Loucy (cell line): ENCODE measurements around the gene HOXD4.

Experiments
- H2AFZ ChIP-seq: fragments of 200-600 bp; sonication (generic); 2 replicates; pipeline ENCODE4 v1.6.0; 2016; ENCODE audit warnings: antibody characterized with exemption, mild to moderate bottlenecking, low read length, moderate library complexity
- H3F3A ChIP-seq: fragments of 200-600 bp; 2 replicates; pipeline ENCODE4 v1.6.0; 2016; ENCODE audit warnings: antibody characterized with exemption, low read depth, mild to moderate bottlenecking
- H3K27me3 ChIP-seq: fragments of 200-600 bp; sonication (generic); 2 replicates; pipeline ENCODE4 v1.6.1; 2014; ENCODE audit warnings: low read length, mild to moderate bottlenecking; ENCODE audit not compliant: insufficient read depth, poor library complexity, severe bottlenecking
- H3K36me3 ChIP-seq: fragments of 200-600 bp; sonication (generic); 2 replicates; pipeline ENCODE4 v1.6.1; 2016; ENCODE audit warnings: low read length; ENCODE audit not compliant: insufficient read depth
- H3K4me1 ChIP-seq: fragments of 200-600 bp; sonication (generic); 2 replicates; pipeline ENCODE4 v1.5.1; 2014; ENCODE audit warnings: low read length, mild to moderate bottlenecking; ENCODE audit not compliant: insufficient read depth, poor library complexity, severe bottlenecking
- H3K4me2 ChIP-seq: fragments of 200-600 bp; sonication (generic); 2 replicates; pipeline ENCODE4 v1.6.0; 2014; ENCODE audit warnings: antibody characterized with exemption, low read length, low read depth, mild to moderate bottlenecking; ENCODE audit not compliant: poor library complexity, severe bottlenecking
- H3K4me3 ChIP-seq: fragments of 200-600 bp; sonication (generic); 2 replicates; pipeline ENCODE4 v1.5.1; 2014; ENCODE audit warnings: low read length, mild to moderate bottlenecking, mixed read lengths; ENCODE audit not compliant: poor library complexity, severe bottlenecking
- H3K79me2 ChIP-seq: fragments of 200-600 bp; sonication (generic); 2 replicates; pipeline ENCODE4 v1.6.1; 2014; ENCODE audit warnings: low read length; ENCODE audit not compliant: insufficient read depth
- H3K9ac ChIP-seq: fragments of 200-600 bp; sonication (generic); 2 replicates; pipeline ENCODE4 v1.6.0; 2014; ENCODE audit warnings: mild to moderate bottlenecking, low read depth, low read length, moderate library complexity; ENCODE audit not compliant: poor library complexity, severe bottlenecking
- H3K9me2 ChIP-seq: fragments of 200-600 bp; sonication (generic); replicated peaks from 2 replicates; pipeline ENCODE4 v1.6.1; 2016; ENCODE audit warnings: low read depth, low read length, mixed read lengths
- H3K9me3 ChIP-seq: fragments of 200-600 bp; sonication (generic); 2 replicates; pipeline ENCODE4 v1.6.1; 2014; ENCODE audit warnings: mild to moderate bottlenecking, antibody characterized with exemption, low read length, low read depth; ENCODE audit not compliant: insufficient read depth
- H4K20me1 ChIP-seq: fragments of 200-600 bp; sonication (generic); 2 replicates; pipeline ENCODE4 v1.6.0; 2014; ENCODE audit warnings: antibody characterized with exemption, low read length, mild to moderate bottlenecking; ENCODE audit not compliant: insufficient read depth, poor library complexity, severe bottlenecking
- EZH2phosphoT487 ChIP-seq: fragments of 200-600 bp; IDR thresholded peaks from 2 replicates; pipeline ENCODE4 v1.6.1; 2018; ENCODE audit warnings: antibody characterized with exemption, mild to moderate bottlenecking, moderate library complexity, borderline replicate concordance
- TF ChIP-seq, protein P1 (sequence below): fragments of 200-600 bp; sonication (generic); conservative IDR thresholded peaks from 2 replicates; pipeline ENCODE4 v1.5.1; 2014; ENCODE audit warnings: mild to moderate bottlenecking, antibody characterized with exemption, low read length

Gene HOXD4

DNA sequence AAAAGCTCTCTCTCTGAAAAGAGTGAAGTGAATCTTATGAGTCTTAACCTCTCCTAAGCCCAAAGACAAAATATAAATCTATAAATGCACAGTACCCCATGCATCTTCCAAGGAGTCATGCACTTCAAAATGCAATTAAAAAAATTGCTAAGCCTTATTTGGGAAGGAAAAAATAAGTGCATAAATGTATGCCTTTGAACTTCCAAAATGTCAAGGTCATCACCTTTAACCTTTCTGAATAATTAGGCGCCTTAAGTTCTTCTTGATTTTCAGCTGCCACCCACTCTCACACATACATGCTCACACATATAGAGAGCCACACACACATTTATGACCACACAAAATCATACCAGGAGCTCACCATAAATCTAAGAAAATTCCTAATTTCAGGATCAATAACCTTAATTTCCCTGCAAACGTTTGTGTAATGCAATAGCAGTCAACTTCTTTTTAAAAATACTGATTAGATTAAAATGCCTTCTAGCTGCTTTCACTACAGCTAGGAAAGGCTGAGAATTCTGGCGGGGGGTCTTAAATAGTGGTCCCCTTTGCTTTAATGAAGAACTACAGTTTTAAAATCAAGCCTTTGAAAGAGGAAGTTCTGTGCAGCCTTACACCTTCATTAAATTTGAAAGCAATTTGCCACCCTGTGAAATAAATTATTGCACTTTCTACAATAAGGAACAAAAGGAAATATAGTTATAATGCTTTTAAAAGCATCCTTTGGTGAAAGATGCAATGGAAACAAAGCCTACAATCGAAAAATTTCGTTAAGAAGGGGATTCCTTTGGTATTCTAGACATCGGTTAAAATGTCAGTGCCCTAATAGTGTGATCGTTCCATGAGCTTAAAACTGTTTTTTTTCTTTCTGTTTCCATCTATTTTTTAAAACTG lies 40.7 kb upstream of the HOXD4 start:
- Histone ChIP-seq H3K27me3 (peaks cover 40% of the 10 kb centered on the region), H4K20me1 (no peaks in the 10 kb centered on the region), H3K9ac (no peak overlapping the region), H3K9me3 (no peaks in the 10 kb centered on the region), H3F3A (0 out of 2 replicates have a peak, but pooled peaks cover 4% of the 10 kb centered on the region), H2AFZ (no peak overlapping the region), H3K4me1 (peaks cover 7% of the 10 kb centered on the region), H3K9me2 (no peaks in the 10 kb centered on the region), H3K79me2 (no peaks in the 10 kb centered on the region), H3K36me3 (no peaks in the 10 kb centered on the region), H3K4me2 (no peak overlapping the region), H3K4me3 (no peak overlapping the region)
- no peak for TF ChIP-seq EZH2phosphoT487
- TF ChIP-seq, protein P1, sequence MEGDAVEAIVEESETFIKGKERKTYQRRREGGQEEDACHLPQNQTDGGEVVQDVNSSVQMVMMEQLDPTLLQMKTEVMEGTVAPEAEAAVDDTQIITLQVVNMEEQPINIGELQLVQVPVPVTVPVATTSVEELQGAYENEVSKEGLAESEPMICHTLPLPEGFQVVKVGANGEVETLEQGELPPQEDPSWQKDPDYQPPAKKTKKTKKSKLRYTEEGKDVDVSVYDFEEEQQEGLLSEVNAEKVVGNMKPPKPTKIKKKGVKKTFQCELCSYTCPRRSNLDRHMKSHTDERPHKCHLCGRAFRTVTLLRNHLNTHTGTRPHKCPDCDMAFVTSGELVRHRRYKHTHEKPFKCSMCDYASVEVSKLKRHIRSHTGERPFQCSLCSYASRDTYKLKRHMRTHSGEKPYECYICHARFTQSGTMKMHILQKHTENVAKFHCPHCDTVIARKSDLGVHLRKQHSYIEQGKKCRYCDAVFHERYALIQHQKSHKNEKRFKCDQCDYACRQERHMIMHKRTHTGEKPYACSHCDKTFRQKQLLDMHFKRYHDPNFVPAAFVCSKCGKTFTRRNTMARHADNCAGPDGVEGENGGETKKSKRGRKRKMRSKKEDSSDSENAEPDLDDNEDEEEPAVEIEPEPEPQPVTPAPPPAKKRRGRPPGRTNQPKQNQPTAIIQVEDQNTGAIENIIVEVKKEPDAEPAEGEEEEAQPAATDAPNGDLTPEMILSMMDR, result no peak

DNA sequence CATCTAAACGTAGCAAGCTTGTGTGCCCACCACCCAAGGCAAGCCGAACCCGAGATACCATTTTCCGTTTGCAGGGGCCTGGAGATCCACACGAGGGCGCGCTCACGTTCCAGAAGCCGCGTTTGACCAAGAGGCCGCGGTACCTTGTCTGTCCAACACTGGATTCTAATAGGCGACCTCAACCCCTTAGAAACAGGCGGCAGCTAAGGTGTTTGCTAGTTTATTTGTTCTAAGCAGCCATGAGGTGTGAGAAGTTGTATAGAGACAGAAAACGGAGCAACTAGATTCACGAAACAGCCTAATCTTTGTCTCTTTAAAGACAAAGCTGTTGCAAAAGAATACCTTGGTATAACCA lies 40.1 kb upstream of the HOXD4 start:
- H3K4me3 ChIP-seq, result no peak overlapping the region

DNA sequence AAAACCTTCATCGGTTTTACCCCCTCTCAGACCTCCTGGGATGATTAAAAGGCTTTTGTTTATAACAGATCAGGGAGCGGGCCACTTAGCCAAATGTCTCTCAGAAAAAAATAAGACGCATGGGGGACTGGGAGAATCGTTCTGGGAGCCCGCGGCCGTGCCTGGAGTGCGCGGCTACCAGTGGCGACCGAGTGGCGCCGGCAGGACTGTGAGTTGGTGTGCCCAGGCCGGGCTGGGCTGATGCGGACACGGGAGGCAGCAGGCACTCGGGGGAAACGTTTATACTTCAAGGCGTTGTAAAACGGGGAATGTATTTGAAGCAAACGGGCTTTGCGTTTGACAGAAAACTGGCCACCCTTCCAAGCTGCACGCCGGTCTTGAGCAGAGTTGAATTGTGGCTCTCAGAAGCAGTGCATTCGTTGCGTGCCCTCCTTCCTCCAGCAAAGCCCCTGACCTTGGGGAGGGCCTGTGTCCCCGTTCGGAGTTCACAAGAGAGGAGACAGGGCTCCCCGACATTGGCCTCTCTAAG lies 39.4 kb upstream of the HOXD4 start:
- Histone ChIP-seq H3K9me2 (no peaks in the 10 kb centered on the region), H3K27me3 (peaks cover 52% of the 10 kb centered on the region), H3F3A (0 out of 2 replicates have a peak, but pooled peaks cover 4% of the 10 kb centered on the region), H2AFZ (no peak overlapping the region), H3K4me2 (no peak overlapping the region), H4K20me1 (no peaks in the 10 kb centered on the region), H3K9me3 (no peaks in the 10 kb centered on the region), H3K4me1 (peaks cover 10% of the 10 kb centered on the region), H3K79me2 (no peaks in the 10 kb centered on the region), H3K9ac (no peak overlapping the region), H3K4me3 (no peak overlapping the region), H3K36me3 (no peaks in the 10 kb centered on the region)
- TF ChIP-seq, protein P1, result no peak
- no peak for TF ChIP-seq EZH2phosphoT487

More for the DNA sequence above, 40.1 kb upstream of the HOXD4 start:
- H3K9ac ChIP-seq, result no peak overlapping the region
- H2AFZ ChIP-seq, result no peak overlapping the region
- H3K27me3 ChIP-seq, result peaks cover 45% of the 10 kb centered on the region
- no peaks in the 10 kb centered on the region for H3K79me2 ChIP-seq
- TF ChIP-seq EZH2phosphoT487, result no peak
- TF ChIP-seq, protein P1, result 0 out of 2 replicates have a peak, but pooled peaks have one; percentile 13
- no peaks in the 10 kb centered on the region for H3K9me3 ChIP-seq
- no peaks in the 10 kb centered on the region for H4K20me1 ChIP-seq
- H3K4me2 ChIP-seq, result no peak overlapping the region
- no peaks in the 10 kb centered on the region for H3K9me2 ChIP-seq
- no peaks in the 10 kb centered on the region for H3K36me3 ChIP-seq
- H3F3A ChIP-seq, result 0 out of 2 replicates have a peak, but pooled peaks cover 4% of the 10 kb centered on the region
- peaks cover 10% of the 10 kb centered on the region for H3K4me1 ChIP-seq
